Measurements from ENCODE around the gene NT5M.

DNA sequence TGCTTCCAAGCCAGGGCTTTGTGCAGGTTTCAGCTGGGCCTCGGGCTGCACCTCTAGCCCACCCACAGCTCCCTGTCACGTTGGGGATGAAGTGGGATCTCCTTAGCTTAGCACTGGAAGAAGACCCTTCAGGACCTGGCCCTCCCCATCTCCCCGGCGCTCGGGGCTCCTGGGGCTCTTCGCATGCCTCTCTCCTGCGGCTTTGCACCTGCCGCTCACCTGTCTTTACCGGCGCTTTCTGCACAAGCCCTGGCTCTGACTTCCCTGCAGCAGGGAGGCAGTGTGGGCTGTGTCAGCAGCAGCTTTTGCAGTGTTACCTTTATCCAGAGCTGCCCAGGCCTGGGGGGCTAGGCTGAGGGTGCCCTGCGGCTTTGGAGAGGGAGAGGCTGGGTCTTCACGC is 52.3 kb downstream of the NT5M start:
- TF ChIP-seq, protein P1, sequence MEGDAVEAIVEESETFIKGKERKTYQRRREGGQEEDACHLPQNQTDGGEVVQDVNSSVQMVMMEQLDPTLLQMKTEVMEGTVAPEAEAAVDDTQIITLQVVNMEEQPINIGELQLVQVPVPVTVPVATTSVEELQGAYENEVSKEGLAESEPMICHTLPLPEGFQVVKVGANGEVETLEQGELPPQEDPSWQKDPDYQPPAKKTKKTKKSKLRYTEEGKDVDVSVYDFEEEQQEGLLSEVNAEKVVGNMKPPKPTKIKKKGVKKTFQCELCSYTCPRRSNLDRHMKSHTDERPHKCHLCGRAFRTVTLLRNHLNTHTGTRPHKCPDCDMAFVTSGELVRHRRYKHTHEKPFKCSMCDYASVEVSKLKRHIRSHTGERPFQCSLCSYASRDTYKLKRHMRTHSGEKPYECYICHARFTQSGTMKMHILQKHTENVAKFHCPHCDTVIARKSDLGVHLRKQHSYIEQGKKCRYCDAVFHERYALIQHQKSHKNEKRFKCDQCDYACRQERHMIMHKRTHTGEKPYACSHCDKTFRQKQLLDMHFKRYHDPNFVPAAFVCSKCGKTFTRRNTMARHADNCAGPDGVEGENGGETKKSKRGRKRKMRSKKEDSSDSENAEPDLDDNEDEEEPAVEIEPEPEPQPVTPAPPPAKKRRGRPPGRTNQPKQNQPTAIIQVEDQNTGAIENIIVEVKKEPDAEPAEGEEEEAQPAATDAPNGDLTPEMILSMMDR (IDR thresholded peaks at IDR 0.05), result no peak
- TF ChIP-seq POLR2A (IDR thresholded peaks at IDR 0.05), result no peak

Data from Peyer's patch (tissue), 4 donors.